Neural crest cell (in vitro differentiated cells): ENCODE measurements around the gene TREH. TPM values are rescaled to one million over a fixed set of nuclear protein-coding genes. Genes with fewer than 3 reads are reported as not detected.

Experiments used
- DNase-seq: peaks from one replicate; pipeline ENCODE4 v3.0.0; 2021; ENCODE audit warnings: low read depth, mixed read lengths, low spot score
- H3K27ac Mint-ChIP-seq: one replicate; pipeline ENCODE4 v1.8.0; 2021; ENCODE audit warnings: mild to moderate bottlenecking, mixed read lengths; ENCODE audit not compliant: unreplicated experiment
- H3K27me3 Mint-ChIP-seq: 2 replicates; pipeline ENCODE4 v1.8.0; 2021; ENCODE audit warnings: low read depth, mild to moderate bottlenecking, mixed read lengths
- H3K36me3 Mint-ChIP-seq: 2 replicates; pipeline ENCODE4 v1.8.0; 2021; ENCODE audit warnings: low read depth, mild to moderate bottlenecking, mixed read lengths
- H3K4me1 Mint-ChIP-seq: 2 replicates; pipeline ENCODE4 v1.8.0; 2021; ENCODE audit warnings: mixed read lengths
- H3K4me3 Mint-ChIP-seq: one replicate; pipeline ENCODE4 v1.8.0; 2021; ENCODE audit warnings: mild to moderate bottlenecking, mixed read lengths
- H3K9me3 Mint-ChIP-seq: 2 replicates; pipeline ENCODE4 v1.8.0; 2021; ENCODE audit warnings: mixed read lengths
- total RNA-seq: library from RNA; stranded (reverse); gene quantifications from 2 replicates; pipeline ENCODE4 v1.2.1, GENCODE V29; 2021
- TF ChIP-seq, protein P1 (sequence below): fragments of 200-600 bp; sonication (generic); conservative IDR thresholded peaks from 2 replicates; pipeline ENCODE4 v1.5.0; 2021; ENCODE audit warnings: antibody characterized with exemption, mild to moderate bottlenecking

Gene TREH
- total RNA-seq, 1 donor from 2014 or later = not detected

DNA sequence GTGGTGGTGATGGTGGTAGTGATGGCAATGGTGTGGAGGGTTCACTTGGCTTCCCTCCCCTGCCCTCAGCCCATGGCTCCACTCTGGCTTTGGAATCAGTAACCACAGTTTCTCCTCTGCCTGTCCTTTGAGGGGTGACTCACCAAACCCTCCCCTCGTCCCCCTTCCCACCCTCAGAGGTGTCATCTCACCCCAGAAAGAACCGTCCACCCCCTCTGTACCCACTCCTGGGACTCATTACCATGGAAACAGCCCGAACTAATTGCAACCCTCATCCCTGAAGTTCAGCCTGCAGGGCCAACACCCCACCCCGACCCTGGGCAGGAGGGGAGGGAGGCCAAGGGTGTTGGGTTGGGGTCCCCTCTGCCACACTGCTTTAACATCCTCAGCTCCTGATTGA lies 45.5 kb downstream of the TREH start:
- peaks cover 8% of the 10 kb centered on the region for H3K36me3 Mint-ChIP-seq
- no peaks in the 10 kb centered on the region for H3K27me3 Mint-ChIP-seq
- no peak overlapping the region for H3K27ac Mint-ChIP-seq
- peaks cover 23% of the 10 kb centered on the region for H3K4me1 Mint-ChIP-seq
- DNase-seq = no peak
- TF ChIP-seq, protein P1, sequence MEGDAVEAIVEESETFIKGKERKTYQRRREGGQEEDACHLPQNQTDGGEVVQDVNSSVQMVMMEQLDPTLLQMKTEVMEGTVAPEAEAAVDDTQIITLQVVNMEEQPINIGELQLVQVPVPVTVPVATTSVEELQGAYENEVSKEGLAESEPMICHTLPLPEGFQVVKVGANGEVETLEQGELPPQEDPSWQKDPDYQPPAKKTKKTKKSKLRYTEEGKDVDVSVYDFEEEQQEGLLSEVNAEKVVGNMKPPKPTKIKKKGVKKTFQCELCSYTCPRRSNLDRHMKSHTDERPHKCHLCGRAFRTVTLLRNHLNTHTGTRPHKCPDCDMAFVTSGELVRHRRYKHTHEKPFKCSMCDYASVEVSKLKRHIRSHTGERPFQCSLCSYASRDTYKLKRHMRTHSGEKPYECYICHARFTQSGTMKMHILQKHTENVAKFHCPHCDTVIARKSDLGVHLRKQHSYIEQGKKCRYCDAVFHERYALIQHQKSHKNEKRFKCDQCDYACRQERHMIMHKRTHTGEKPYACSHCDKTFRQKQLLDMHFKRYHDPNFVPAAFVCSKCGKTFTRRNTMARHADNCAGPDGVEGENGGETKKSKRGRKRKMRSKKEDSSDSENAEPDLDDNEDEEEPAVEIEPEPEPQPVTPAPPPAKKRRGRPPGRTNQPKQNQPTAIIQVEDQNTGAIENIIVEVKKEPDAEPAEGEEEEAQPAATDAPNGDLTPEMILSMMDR = no peak
- no peaks in the 10 kb centered on the region for H3K9me3 Mint-ChIP-seq
- peak overlapping the region; percentile 31 for H3K4me3 Mint-ChIP-seq

DNA sequence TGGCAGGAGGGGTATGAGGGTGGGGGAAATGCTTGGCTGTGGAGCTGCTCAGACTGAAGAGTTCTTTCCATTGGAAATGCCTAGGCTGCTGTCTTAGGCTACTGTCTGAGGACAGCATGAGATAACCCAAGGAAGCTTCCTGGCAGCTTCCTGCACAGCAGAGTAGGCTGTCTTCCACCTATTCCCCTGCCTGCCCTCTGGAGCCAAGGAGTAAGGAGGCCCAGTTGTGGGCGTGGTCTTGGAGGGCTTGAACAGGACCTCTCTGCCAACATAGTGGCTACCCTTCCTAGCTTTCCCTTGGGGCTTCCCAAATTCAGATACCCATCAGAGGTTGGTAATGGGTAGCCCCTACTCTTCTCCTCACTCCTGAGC lies 46.1 kb downstream of the TREH start:
- peaks cover 8% of the 10 kb centered on the region for H3K36me3 Mint-ChIP-seq
- no peaks in the 10 kb centered on the region for H3K27me3 Mint-ChIP-seq
- H3K9me3 Mint-ChIP-seq = no peaks in the 10 kb centered on the region
- TF ChIP-seq, protein P1 = no peak
- no peak for DNase-seq
- H3K4me3 Mint-ChIP-seq = peak overlapping the region; percentile 19
- peaks cover 23% of the 10 kb centered on the region for H3K4me1 Mint-ChIP-seq
- no peak overlapping the region for H3K27ac Mint-ChIP-seq

- H3K9me3 Mint-ChIP-seq = no peaks in the 10 kb centered on the region
- H3K36me3 Mint-ChIP-seq = peaks cover 6% of the 10 kb centered on the region
- TF ChIP-seq, protein P1 = no peak
- H3K27ac Mint-ChIP-seq = no peak overlapping the region
- H3K27me3 Mint-ChIP-seq = no peaks in the 10 kb centered on the region
- peaks cover 23% of the 10 kb centered on the region for H3K4me1 Mint-ChIP-seq
- no peak for DNase-seq
- H3K4me3 Mint-ChIP-seq = peak overlapping the region; percentile 55
These were observed 46.7 kb downstream of the TREH start for GRCh38 chr11:118632577-118633318.

- Mint-ChIP-seq H3K27me3 (no peaks in the 10 kb centered on the region), H3K9me3 (no peaks in the 10 kb centered on the region), H3K4me3 (no peak overlapping the region), H3K4me1 (peaks cover 23% of the 10 kb centered on the region), H3K27ac (peak overlapping the region; percentile 53), H3K36me3 (peaks cover 3% of the 10 kb centered on the region)
- TF ChIP-seq, protein P1 = no peak
- no peak for DNase-seq
These were observed 48.1 kb downstream of the TREH start for GRCh38 chr11:118631142-118631909.

DNA sequence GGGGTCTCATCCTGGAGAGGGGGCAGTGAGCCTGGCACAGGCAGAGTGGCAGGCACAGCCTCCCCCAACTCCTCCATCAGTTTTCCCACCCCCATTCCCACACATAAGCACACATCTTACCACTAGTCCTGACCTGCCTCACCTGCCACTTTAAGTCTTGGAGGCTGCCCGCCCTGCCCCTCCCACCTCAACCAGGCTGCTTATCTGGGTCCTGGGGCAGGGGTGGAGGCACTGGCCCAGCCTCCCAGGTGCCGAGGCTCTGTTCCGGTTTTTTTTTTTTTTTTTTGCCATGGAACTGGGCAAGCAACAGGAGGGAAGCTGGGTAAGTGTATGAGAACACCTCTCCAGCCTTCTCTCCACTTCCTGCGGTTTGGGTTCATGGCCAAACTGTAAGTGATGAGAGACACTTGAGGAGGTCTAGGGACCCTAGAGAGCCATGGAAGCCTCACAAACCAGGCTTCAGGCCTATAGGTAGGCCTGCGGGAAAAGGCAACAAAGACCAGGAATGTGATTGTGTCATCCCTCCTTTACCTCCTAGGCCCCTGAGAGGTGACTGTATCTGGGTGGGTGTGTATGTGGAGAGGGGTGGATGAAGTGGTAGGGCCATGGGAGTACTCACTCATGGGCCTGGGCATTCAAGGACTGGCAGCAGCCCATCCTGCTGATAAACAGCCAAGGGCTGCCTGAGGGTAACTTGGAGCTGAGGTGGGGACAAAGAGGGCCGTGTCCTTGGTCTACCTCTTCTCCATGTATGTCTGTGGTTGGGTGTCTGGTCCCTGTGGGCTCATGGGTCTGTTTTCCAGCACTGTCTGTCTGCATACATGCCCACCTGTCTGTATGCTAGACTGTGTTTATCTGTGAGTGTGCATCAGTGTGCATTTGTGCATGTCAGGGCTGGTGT lies 49.4 kb downstream of the TREH start:
- H3K4me1 Mint-ChIP-seq = peaks cover 15% of the 10 kb centered on the region
- DNase-seq = no peak
- no peaks in the 10 kb centered on the region for H3K9me3 Mint-ChIP-seq
- no peaks in the 10 kb centered on the region for H3K27me3 Mint-ChIP-seq
- H3K36me3 Mint-ChIP-seq = peaks cover 3% of the 10 kb centered on the region
- TF ChIP-seq, protein P1 = no peak
- H3K4me3 Mint-ChIP-seq = no peak overlapping the region
- peak overlapping the region; percentile 5 for H3K27ac Mint-ChIP-seq
